ENCODE results near the gene SLC35B4. TPM values are rescaled to one million over a fixed set of nuclear protein-coding genes. Genes with fewer than 3 reads are reported as not detected.
"Not testable (repeated sequence)": the region's sequence is repeated elsewhere in the genome, so short reads cannot be mapped to it uniquely, and the experiment has no call there.

The SLC35B4 gene
- total RNA-seq, 1 experiment from 2014 or later = 6.5 TPM

DNA sequence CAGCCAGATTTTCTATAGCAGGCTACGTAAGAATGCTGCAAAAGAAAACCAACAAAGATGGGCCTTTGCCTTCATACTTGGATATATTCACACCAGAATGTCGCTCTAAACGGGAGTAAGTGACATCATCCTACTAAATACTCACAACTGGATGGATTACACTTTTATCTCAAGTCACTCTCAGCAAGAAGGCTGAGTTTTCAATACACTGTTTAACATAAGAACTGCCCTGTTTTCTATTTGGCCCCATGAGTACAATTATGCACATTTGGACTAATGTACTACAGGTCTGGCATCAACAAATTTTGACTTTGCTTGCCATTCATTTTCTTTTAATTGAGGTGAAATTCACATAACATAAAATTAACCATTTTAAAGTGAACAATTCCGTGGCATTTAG is 8.2 kb downstream of the SLC35B4 start:
- no peak overlapping the region for H3K4me3 ChIP-seq
- no peaks in the 10 kb centered on the region for H3K9me3 ChIP-seq
- no peaks in the 10 kb centered on the region for H3K36me3 ChIP-seq
- H3K27me3 ChIP-seq = no peaks in the 10 kb centered on the region
- no peak for DNase-seq

DNA sequence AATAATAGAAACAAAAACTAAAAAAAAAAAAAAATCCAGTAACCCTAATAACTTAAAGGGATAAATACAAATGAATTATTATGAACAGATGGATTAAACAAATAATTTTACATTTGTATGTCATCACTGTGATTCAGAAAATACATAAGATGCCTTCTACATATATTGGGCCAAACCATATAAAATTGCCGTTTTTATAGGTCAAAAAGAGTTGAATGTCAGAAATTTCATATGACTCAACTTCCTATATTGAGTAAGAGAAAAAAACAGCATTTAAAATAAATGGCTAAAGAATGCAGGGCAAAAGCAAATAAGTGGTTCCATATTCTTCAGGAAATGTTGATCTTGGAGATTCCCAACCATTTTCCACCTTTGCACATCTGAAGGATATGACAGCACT is 9.4 kb downstream of the SLC35B4 start:
- Histone ChIP-seq H3K36me3 (no peaks in the 10 kb centered on the region), H3K27me3 (no peaks in the 10 kb centered on the region), H3K4me3 (no peak overlapping the region), H3K9me3 (no peaks in the 10 kb centered on the region)
- DNase-seq = no peak

DNA sequence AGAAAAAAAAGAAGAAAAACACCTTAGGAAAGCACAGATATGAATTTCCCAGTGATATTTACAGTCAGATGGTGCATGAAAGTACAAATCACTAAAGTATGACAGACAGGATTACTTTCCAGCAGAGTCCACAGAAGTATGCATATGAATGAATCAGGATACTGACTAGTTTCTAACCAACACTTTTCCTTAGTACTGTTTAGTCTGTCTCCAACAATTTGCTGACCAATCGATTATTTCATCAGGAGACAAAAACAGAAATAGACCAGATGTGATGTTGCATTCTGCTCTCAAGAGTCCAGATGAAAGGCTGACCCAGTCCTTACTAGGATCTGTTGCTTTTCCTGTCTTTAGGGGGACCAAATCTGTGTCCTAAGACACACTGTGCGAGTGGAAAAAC is 14.6 kb downstream of the SLC35B4 start:
- Histone ChIP-seq H3K27me3 (no peaks in the 10 kb centered on the region), H3K36me3 (no peaks in the 10 kb centered on the region)
- DNase-seq = no peak

DNA sequence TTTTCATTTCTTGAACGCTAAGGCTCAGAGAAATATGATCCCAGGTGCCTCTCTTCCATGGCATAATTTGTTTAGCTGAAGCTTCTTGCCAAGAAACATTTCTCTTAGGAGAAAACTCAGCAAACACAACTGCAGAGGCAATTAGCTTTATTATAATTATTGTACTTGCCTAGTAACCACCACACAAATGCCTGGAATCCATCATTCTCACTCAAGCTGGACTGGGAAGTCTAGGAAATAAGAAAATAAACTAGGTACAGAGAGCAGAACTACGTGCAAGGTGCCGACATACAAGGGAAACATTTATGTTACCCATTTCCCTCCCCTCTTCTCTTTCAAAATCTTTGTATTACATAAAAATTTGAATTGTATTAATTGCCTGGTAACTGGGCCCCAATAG is 15.1 kb downstream of the SLC35B4 start:
- Histone ChIP-seq H3K4me3 (no peak overlapping the region), H3K27me3 (no peaks in the 10 kb centered on the region), H3K9me3 (no peaks in the 10 kb centered on the region), H3K36me3 (no peaks in the 10 kb centered on the region)
- no peak for DNase-seq

More for the DNA sequence above, 14.6 kb downstream of the SLC35B4 start:
- no peak overlapping the region for H3K4me3 ChIP-seq
- no peaks in the 10 kb centered on the region for H3K9me3 ChIP-seq

DNA sequence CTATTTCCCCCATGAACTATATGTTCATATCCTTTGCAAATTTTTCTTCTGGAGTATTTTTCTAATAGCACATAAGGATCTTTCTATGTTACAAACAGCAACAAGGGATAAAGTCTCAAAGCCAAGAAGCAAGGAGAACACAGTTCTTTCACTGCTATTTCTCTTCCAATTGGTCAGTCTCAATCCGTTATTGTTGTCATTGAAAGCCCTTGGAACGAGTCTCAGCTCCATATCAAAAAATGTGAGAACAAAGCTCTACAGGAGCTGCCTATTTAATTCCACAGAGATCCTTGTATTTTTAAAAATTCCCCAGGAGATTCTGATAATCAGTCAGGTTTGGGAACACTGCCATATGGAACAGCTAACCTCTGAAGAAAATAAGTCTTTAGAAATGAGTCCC is 15.7 kb downstream of the SLC35B4 start:
- Histone ChIP-seq H3K4me3 (no peak overlapping the region), H3K9me3 (no peaks in the 10 kb centered on the region), H3K36me3 (no peaks in the 10 kb centered on the region; the same call in 1 of the 2 replicates), H3K27me3 (no peaks in the 10 kb centered on the region)
- DNase-seq = no peak

DNA sequence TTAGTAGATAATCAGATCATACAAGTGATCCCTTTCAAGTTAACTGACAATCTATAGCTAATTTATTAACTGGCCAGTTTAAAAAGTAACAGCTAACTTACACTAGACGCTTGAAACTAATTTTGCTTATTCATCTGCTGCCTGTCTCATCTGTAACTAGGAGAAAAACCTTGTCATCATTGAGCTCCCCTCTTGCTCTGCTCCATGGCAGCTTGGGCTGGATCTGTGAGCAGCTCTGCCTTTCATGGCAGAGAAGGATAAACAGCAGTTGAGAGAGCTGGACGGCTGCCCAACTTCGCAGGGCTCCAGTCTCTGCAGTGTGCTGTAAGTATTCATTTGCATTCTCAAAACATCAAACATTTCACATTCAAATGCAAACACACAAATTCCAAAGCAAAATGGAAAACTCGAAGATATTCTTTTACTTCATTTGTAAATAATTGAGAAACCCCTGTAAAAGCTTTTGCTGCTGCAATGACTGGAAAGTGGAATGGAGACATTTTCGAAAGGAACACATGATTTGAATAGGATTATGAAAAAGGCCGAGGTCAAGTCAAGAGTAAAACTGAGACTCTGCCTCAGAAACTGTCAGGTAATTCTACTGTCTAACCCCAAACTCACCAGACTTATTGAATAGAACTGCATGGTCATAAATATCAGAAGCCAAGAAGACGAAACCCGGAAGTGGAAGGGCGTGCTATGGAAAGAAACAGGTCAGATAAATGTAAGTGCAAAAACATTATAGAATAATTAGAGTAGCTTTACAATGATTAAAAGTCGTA is 17.6 kb downstream of the SLC35B4 start:
- Histone ChIP-seq H3K9me3 (no peaks in the 10 kb centered on the region), H3K27me3 (no peaks in the 10 kb centered on the region), H3K36me3 (no peaks in the 10 kb centered on the region; the same call in 1 of the 2 replicates), H3K4me3 (no peak overlapping the region)
- DNase-seq = peak; percentile 0

DNA sequence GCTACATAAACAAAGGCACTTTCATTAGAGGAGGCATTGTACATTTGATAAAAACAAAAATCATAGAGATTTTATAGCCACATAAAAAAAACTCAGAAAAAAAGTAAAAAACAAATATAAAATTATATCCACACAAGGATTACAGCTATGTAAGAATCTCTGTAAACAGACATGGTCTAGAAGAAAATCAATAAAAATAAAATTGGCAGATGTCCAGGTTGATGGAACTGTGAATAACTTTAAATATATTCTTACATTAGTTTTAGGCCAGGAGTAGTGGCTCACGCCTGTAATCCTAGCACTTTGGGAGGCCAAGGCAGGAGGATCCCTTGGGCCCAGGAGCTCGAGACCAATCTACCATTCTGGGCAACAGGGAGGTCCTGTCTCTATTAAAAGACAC is 19.2 kb downstream of the SLC35B4 start:
- H3K36me3 ChIP-seq = no peaks in the 10 kb centered on the region; the same call in 1 of the 2 replicates
- DNase-seq = no peak
- H3K9me3 ChIP-seq = no peaks in the 10 kb centered on the region

DNA sequence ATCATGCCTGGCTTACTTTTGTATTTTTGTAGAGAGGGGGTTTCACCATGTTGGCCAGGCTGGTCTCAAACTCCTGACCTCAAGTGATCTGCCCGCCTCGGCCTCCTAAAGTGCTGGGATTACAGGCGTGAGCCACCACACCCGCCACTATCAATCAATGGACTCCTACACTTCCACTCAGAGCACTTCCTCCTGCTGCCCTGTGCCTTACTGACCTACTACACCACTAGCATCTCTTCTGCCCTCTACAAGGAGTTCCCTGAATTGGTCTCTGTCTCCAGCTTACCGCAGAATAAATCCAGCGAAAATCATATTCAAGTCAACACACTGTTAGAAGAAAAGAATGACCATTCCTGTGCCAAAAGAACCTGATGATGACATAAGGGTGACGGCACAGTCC is 20.7 kb downstream of the SLC35B4 start:
- H3K36me3 ChIP-seq = not testable (repeated sequence)

More for the DNA sequence above, 19.2 kb downstream of the SLC35B4 start:
- H3K27me3 ChIP-seq = no peaks in the 10 kb centered on the region
- H3K4me3 ChIP-seq = no peak overlapping the region

DNA sequence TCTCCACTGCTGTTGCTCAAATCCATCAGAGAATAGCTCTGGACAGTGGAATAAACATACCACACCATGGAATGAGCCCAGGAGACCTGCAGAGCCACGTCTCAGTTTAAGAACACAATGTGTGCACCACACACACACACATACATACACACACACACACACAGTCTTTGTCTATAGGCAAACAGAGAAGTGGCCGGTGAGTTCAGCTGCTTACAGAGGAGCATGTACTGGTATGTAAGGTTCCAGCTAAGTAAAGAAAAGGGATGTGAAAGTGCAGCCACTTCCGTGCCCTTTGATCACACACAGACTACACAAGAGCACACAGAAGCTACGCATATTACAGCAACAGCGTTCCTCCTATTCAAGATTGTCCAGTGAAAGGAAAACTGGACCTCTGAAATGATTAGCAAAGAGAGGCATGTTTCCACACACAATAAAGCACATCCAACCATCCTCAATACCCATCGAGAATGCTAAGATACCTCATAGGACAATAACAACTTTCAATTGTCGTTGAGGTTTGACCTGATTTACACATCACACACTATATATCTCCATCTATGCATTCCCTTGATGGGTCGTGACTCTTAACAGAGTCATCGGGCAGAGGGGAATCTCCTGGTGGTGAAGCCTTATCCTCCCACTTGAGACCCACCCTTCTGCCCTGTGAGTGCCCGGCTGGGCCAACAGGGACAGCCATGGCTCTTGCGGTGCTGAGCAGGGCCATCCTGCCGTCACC is 23.6 kb downstream of the SLC35B4 start:
- Histone ChIP-seq H3K36me3 (no peaks in the 10 kb centered on the region; the same call in 1 of the 2 replicates), H3K4me3 (no peak overlapping the region), H3K9me3 (no peaks in the 10 kb centered on the region), H3K27me3 (no peaks in the 10 kb centered on the region)
- DNase-seq = no peak

More for the DNA sequence above, 20.7 kb downstream of the SLC35B4 start:
- not testable (repeated sequence) for H3K4me3 ChIP-seq, H3K27me3 ChIP-seq, H3K9me3 ChIP-seq, DNase-seq

DNA sequence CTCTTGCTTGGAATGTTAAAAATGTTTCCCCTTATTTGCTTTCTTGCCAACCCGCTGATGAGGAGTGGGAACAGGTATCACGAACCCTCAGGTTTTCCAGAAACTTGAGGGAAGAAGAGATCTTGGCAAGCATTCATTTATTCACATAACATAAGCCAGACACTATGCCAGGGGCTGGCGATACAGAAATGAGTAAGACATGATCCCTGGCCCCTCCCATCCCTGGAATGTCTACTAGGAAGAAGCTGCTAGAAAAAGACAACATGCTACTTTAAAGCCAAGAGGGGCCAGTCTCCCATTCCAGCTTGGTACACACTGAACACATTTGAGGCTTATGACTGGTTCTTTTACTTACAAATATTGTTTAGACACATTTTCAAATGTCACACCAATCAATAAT is 26.4 kb downstream of the SLC35B4 start:
- H3K27me3 ChIP-seq = no peaks in the 10 kb centered on the region
- H3K4me3 ChIP-seq = no peak overlapping the region
- H3K36me3 ChIP-seq = no peaks in the 10 kb centered on the region
- peak; percentile 40 for DNase-seq
- no peaks in the 10 kb centered on the region for H3K9me3 ChIP-seq

DNA sequence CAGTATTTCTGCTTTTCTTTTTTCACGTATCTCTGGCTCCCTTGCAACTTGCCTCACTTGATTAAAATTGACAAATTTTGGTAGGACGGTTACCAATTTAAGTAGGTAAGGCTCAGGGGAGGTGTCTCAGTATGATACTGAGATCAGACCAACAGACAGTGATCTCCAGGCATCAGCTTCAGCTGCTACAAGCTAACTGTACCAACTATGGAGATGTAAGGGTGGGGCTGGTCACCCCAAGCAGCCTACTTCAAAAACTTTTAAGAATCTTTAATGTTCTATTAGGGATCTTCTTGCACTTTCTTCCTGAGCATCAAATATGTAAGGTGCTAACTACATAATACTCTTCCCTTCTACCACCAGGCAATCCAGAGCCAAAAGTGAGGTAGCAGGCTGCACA is 26.9 kb downstream of the SLC35B4 start:
- no peak for DNase-seq

DNA sequence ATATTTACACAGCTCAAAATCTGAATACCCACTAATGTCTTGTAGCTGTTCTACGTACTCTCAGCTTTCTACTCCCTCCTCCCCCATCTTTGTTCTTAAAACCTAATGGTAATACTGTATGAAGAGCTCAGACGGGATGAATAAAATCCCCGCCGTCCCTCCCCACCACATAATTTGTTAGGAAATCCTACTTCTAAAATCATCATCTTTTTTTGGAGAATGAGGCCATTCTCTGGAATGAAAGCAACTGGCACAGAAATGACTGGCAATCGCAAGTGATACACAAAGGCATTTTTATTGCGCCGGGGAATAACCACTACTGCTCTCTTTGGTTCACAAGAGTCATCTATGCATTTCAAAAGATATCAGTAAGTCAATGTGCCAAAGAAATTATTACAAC is 27.3 kb downstream of the SLC35B4 start:
- peak; percentile 2 for DNase-seq
- Histone ChIP-seq H3K4me3 (no peak overlapping the region), H3K9me3 (no peaks in the 10 kb centered on the region), H3K36me3 (no peaks in the 10 kb centered on the region), H3K27me3 (no peaks in the 10 kb centered on the region)

More for the DNA sequence above, 26.9 kb downstream of the SLC35B4 start:
- Histone ChIP-seq H3K4me3 (no peak overlapping the region), H3K27me3 (no peaks in the 10 kb centered on the region), H3K36me3 (no peaks in the 10 kb centered on the region), H3K9me3 (no peaks in the 10 kb centered on the region)

DNA sequence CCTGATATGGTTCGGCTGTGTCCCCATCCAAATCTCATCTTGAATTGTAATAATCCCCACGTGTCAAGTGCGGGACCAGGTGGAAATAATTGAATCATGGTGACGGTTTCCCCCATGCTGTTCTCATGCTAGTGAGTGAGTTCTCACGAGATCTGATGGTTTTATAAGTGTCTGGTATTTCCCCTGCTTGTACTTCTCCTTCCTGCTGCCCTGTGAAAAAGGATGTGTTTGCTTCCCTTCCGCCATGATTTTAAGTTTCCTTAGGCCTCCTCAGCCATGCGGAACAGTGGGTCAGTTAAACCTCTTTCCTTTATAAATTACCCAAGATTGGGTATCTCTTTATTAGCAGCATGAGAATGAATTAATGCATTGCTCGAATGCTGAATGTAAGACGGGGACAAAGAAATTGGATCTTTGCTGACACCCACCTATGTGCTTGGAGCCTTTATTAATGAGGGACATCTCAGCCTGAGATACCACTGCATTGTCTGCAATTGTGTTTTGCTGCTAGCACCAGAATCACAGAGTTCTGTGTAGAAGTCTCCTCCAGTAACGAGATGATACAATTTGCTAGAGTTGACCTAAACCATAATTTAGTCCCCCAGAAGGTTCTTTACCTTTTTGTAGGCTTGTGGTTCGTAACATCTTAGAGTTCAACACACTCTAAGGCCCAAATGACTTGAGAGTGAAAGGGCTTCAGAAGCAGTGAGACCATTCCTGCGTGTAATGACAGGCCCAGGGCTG is 28.6 kb downstream of the SLC35B4 start:
- no peaks in the 10 kb centered on the region for H3K9me3 ChIP-seq
- no peak for DNase-seq
- H3K27me3 ChIP-seq = no peaks in the 10 kb centered on the region
- H3K36me3 ChIP-seq = no peaks in the 10 kb centered on the region
- no peak overlapping the region for H3K4me3 ChIP-seq

DNA sequence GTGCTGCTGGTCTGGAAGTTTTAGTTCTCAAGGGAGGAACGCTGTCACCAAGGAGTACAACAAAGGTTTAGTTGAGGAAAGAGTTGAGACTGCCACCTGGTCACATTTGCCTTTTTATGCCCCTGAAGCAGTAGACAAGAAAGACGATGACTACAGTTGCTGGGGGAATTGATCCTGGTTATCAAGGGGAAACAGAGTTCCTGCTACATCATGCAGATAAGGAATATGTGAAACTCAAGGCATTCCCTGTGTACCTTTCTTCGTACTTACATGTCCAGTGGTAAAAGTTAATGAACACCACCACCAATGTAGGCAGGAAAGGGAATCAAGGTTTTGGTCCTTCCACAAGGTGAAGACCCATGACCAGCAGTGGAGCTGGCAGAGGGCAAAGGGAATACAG is 31.8 kb downstream of the SLC35B4 start:
- no peak overlapping the region for H3K4me3 ChIP-seq
- H3K27me3 ChIP-seq = no peaks in the 10 kb centered on the region
- H3K36me3 ChIP-seq = no peaks in the 10 kb centered on the region
- no peak for DNase-seq
- H3K9me3 ChIP-seq = no peaks in the 10 kb centered on the region

DNA sequence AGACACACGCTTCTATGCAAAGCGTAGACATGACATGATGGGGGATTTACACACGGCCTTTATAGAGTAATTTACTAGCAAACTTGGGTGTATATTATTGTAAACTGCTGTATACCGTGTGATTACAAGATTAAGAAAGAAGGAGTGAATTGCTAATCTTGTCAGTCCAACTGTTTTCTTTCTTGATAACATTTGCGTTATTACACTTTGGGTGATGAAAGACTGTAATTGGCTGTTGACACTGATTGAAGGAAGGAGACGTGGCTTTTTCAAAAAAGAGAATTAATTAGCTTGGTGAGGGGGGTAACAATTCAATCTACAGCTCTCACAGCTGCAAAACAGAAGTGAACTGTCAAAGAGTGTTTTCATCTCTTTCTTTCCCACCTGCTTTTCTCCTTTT is 32.7 kb downstream of the SLC35B4 start:
- no peak for DNase-seq
- Histone ChIP-seq H3K4me3 (no peak overlapping the region), H3K27me3 (no peaks in the 10 kb centered on the region), H3K36me3 (no peaks in the 10 kb centered on the region), H3K9me3 (no peaks in the 10 kb centered on the region)

DNA sequence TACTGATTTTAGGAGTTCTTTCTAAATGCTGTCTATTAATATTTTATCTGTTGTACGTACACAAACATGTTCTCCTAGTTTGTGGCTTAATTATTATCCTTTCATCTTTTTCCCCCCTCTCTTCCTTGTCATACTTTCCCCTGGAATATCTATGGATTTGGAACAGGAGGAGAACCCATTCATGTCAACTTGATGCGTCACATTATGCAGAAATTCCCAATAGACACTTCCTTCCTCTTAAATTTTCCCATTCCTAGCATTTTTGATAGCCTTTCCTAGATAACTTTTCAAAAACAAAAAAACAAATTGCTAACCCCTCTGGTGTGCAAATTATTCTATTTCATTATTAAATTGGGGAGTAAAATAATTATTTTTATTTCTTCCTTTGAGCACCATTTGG is 36.2 kb downstream of the SLC35B4 start:
- no peaks in the 10 kb centered on the region for H3K36me3 ChIP-seq
- DNase-seq = no peak
- H3K4me3 ChIP-seq = no peak overlapping the region
- H3K9me3 ChIP-seq = no peaks in the 10 kb centered on the region
- H3K27me3 ChIP-seq = no peaks in the 10 kb centered on the region

DNA sequence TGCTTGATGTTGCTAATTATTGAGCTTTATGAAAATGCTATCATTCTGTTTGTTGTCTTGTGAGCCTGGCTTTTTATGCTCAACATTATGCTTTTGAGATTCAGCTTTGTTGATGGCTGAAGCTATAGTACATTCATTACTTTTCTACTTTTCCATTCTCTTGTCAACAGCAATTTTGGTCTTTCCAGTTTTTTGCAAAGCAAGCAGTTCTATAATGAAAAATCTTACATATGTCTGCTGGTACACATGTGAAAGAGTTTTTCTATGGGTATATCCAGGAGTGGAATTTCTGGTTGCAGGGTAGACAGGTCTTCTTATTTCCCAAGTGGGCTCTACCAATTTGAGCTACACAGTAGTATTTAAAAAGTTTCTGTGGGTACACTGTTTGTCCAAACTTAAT is 36.8 kb downstream of the SLC35B4 start:
- H3K9me3 ChIP-seq = no peaks in the 10 kb centered on the region
- H3K27me3 ChIP-seq = no peaks in the 10 kb centered on the region
- H3K4me3 ChIP-seq = no peak overlapping the region
- DNase-seq = no peak
- no peaks in the 10 kb centered on the region for H3K36me3 ChIP-seq
